GM12874 (cell line): Measurements from ENCODE around the gene THOC2.

Experiments used
- TF ChIP-seq, protein P1 (sequence below): IDR thresholded peaks from 2 replicates; pipeline ENCODE4 v1.5.1; 2011; ENCODE audit warnings: low read depth, mild to moderate bottlenecking, control low read depth, low read length, moderate library complexity; ENCODE audit not compliant: insufficient read depth

THOC2 gene

GRCh38 chrX:123720486-123720885, 12.4 kb downstream of the THOC2 start:
- TF ChIP-seq, protein P1, sequence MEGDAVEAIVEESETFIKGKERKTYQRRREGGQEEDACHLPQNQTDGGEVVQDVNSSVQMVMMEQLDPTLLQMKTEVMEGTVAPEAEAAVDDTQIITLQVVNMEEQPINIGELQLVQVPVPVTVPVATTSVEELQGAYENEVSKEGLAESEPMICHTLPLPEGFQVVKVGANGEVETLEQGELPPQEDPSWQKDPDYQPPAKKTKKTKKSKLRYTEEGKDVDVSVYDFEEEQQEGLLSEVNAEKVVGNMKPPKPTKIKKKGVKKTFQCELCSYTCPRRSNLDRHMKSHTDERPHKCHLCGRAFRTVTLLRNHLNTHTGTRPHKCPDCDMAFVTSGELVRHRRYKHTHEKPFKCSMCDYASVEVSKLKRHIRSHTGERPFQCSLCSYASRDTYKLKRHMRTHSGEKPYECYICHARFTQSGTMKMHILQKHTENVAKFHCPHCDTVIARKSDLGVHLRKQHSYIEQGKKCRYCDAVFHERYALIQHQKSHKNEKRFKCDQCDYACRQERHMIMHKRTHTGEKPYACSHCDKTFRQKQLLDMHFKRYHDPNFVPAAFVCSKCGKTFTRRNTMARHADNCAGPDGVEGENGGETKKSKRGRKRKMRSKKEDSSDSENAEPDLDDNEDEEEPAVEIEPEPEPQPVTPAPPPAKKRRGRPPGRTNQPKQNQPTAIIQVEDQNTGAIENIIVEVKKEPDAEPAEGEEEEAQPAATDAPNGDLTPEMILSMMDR: no peak

GRCh38 chrX:123713841-123714240, 19.0 kb downstream of the THOC2 start:
- TF ChIP-seq, protein P1: no peak

GRCh38 chrX:123713434-123713833, 19.4 kb downstream of the THOC2 start:
- TF ChIP-seq, protein P1: no peak

DNA sequence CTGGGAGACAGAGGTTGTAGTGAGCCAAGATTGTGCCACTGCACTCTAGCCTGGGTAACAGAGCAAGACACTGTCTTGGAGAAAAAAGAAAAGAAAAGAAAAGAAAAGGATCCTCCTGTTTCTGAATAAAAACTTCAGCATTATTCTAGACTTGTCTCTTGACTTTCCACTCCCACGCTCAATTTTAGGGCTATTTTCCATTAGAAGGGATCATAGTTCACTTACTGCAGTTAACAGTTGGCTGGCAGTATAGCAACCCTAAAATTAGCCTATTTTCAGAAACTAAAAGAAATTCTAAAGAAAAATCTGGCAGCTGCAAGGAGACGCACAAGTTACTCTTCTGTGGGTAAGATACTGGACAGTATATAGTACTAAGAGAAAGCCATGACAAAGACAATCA, 28.1 kb downstream of the THOC2 start:
- TF ChIP-seq, protein P1: no peak

DNA sequence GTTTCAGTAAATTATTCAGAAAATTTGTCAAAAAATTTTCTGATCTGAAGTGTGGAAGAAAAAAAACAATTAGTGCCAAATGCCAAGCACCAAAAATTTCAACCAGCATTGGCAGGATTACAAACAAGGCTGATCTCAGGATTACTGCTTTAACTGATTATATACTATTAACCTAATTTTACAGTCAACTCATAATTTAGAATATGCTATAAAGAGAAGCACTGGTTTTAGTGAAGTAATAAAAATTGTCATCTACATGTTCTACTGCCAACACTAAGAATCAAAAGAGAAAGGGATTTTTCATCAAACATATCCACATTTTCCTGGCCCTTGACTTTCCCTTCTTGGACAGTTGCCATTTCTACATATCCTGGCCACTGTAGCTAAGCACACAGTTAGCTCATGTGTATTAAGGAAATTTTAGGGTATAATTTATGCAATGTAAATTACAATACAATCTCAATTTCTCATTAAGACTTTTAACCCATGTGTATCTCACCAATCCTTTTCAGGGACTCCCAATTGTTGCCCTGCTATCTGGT, 33.8 kb downstream of the THOC2 start:
- TF ChIP-seq, protein P1: no peak

DNA sequence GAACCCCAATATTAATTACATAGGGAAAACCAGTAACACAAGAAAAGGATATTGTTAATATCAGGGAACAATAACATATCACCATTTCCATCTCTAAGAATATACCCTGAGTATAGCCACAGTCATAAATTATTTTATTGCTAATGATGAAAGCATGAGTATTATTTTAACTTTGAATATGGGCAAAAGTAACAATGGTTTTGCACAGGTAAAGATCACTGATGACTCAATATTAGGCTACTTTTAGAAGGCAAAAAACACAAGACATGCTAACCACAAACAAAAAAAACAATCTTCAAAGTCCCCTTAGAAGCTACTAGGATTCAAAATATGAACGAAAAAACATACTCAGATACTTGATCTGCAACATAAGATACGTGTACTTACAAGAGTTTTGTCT, 36.5 kb downstream of the THOC2 start:
- TF ChIP-seq, protein P1: no peak

GRCh38 chrX:123695242-123695641, 37.6 kb downstream of the THOC2 start:
- TF ChIP-seq, protein P1: no peak
